ENCODE results near the gene SERF2. TPM values are rescaled to one million over a fixed set of nuclear protein-coding genes. Genes with fewer than 3 reads are reported as not detected.
A peak's percentile ranks its signal among the peaks of the same experiment; 100 is the strongest.
"Not testable (repeated sequence)": the region's sequence is repeated elsewhere in the genome, so short reads cannot be mapped to it uniquely, and the experiment has no call there.

The SERF2 gene
- total RNA-seq, result 100 to 1,000 TPM; 790 to 927 (median 897) TPM

DNA sequence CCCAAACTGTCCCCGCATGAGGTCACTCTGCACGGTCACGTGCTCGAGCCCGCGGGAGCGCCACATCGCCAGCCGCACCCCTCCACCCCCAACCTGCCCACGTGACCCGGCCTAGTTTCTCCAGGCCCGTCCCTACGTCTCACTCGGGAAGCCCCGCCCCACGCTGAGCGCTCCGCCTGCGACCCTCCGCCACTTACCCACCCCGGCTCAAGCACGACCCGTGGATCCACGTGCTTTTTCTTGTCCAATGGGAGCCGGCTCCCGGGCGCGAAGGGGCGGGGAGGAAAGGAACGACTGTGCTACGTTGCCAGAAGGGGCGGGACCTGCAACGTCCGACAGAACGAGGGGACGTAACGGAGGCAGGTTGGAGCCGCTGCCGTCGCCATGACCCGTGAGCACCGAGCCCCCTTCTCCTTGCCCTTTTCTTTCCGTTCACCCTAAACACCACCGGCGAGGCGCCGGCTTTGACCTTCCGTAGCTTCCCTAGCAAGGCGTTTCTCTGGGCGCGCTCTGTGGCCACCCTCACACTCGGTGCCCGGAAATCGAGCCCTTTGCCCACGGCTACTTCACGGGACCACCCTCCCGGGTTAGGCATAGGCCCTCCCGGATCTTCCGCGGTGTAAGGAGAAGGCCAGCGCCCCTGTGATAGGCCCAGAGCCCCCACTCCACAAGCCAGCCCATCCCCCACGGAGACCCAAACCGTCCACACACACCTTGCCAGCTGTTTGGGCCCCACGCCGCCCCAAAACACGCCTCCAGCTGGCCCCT, at the start of gene SERF2:
Gene SERF2, plus strand, starts transcription at position 328 of the 768 bp plus-strand sequence. Its CDS starts 57 bp downstream, at position 385.
- peak; percentile 99 for DNase-seq (ENCODE audit: low spot score)
- ATAC-seq (ENCODE audit: low FRiP score), result peak; percentile 98
- TF ChIP-seq, protein P1, sequence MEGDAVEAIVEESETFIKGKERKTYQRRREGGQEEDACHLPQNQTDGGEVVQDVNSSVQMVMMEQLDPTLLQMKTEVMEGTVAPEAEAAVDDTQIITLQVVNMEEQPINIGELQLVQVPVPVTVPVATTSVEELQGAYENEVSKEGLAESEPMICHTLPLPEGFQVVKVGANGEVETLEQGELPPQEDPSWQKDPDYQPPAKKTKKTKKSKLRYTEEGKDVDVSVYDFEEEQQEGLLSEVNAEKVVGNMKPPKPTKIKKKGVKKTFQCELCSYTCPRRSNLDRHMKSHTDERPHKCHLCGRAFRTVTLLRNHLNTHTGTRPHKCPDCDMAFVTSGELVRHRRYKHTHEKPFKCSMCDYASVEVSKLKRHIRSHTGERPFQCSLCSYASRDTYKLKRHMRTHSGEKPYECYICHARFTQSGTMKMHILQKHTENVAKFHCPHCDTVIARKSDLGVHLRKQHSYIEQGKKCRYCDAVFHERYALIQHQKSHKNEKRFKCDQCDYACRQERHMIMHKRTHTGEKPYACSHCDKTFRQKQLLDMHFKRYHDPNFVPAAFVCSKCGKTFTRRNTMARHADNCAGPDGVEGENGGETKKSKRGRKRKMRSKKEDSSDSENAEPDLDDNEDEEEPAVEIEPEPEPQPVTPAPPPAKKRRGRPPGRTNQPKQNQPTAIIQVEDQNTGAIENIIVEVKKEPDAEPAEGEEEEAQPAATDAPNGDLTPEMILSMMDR (IDR thresholded peaks at IDR 0.05), result no peak

DNA sequence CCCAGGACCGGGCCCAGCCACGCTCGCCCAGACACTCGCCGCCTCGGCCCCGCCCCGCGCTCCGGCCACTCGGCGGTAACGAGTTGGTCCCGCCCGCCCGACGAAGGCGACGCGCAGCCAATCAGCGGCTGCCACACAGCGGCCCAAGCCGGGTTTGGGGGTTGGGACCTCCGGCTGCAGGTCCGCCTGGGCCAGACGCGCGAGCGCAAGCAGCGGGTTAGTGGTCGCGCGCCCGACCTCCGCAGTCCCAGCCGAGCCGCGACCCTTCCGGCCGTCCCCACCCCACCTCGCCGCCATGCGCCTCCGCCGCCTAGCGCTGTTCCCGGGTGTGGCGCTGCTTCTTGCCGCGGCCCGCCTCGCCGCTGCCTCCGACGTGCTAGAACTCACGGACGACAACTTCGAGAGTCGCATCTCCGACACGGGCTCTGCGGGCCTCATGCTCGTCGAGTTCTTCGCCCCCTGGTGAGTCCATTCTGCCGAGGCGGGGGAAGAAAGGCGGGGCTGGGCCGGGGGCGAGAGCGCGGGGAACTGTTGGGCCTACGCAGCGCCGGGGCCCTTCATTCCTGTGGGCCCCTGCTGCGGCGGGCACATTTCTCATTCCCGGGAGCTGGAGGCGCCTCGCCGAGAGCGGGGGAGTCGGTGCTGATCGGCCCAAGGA, 45.7 kb upstream of the SERF2 start, which contains the start of gene PDIA3:
Gene PDIA3, plus strand, starts transcription at position 194 of the 658 bp plus-strand sequence. Its CDS starts 102 bp downstream, at position 296.
- DNase-seq (ENCODE audit: low spot score), result peak; percentile 60
- peak; percentile 98 for ATAC-seq (ENCODE audit: low FRiP score)

DNA sequence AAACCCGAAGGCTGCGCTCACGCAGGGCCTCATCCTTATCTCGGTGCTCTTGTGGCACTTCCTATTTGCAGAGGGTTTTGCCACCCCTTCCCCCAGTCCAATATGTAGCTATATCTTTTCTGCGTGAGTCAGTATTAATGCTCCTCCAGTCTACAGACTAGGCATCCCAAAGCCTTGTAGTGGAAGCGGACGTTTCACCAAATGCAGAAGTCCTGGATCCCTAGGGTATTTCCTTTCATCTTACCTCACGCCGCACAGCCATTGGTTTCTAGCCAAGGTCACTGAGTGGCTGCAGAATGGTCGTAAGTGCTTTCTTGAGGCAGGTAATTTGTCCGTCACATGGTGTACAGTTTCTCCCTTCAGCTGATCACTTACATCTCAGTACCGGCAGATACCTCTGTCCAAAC, 45.2 kb upstream of the SERF2 start:
- not testable (repeated sequence) for DNase-seq (ENCODE audit: low spot score)
- peak; percentile 35 for ATAC-seq (ENCODE audit: low FRiP score)

DNA sequence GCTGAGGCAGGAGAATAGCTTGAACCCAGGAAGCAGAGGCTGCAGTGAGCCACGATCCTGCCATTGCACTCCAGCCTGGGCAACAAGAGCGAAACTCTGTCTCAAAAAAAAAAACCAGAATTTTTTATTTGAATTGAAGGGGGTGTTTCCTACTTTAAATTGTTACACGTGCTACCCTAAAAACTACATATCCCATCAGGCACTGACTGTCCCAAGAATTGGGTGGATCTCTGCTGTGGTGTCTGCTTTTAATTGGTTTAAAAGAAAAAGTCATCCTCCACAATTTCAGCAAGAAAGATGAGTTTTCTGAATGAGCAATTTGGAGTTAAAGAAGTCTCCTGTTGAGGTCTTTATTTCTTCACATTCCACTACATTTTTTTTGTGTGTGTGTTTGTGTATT, 43.7 kb upstream of the SERF2 start:
- no peak for ATAC-seq (ENCODE audit: low FRiP score)
- TF ChIP-seq, protein P1 (IDR thresholded peaks at IDR 0.05), result no peak

DNA sequence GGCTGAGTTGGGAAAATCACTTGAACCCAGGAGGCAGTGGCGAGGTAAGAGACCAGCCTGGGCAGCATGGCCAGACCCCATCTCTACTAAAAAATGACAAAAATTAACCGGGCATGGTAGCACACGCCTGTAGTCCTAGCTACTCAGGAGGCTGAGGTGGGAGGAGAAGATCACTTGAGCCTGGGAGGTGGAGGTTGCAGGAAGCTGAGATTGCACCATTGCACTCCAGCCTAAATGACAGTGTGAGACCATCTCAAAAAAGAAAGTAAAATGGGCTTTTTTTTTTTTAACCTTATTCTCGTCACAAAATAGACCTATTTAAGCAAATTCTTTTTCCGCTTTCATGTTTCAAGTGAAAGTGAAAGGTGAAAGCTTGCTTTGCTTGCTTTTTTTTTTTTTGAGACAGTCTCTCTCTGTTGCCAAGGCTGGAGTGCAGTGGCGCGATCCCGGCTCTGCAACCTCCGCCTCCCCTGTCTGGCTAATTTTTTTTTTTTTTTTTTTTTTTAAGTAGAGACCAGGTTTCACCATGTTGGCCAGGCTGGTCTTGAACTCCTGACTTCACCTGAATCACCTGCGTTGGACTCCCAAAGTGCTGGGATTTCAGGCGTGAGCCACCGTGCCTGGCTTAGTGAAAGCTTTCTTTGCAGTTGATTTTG, 42.3 kb upstream of the SERF2 start:
- TF ChIP-seq, protein P1 (IDR thresholded peaks at IDR 0.05), result no peak
- DNase-seq (ENCODE audit: low spot score), result no peak
- no peak for ATAC-seq (ENCODE audit: low FRiP score)

More for the DNA sequence above, 43.7 kb upstream of the SERF2 start:
- no peak for DNase-seq (ENCODE audit: low spot score)

DNA sequence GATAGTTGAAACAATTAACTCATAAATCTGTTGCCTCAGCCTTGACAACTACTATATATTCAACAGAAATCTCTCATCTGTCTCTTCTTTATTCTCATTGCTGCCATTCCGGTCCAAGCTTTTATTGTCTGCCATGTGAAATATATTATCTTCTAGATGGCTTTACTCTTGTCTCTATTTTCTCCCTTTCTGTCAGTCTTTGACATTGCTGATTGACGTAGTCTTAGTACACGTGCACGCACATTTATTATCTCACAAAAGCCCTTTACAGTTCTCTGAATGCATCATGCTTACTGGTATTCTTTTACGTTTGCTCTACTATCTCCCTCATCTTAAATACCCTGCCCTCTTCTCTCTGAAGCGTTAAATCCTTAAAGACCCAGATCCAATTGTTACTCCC, 40.2 kb upstream of the SERF2 start:
- TF ChIP-seq, protein P1 (IDR thresholded peaks at IDR 0.05), result no peak
- no peak for ATAC-seq (ENCODE audit: low FRiP score)
- DNase-seq (ENCODE audit: low spot score), result no peak

DNA sequence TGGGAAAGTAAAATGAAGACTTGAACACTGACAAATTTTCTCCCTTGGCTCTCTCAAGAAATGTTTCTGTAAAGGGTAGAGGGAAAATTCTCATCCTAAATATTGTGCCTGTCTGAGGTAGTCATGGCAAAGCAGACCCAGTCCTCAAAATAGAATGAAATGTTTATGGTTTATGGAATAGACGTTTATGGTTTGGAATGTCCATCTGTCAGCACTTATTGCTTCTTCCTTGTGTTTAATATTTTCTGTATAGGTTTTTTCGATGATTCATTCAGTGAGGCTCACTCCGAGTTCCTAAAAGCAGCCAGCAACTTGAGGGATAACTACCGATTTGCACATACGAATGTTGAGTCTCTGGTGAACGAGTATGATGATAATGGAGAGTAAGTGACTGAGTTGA, 29.3 kb upstream of the SERF2 start:
- ATAC-seq (ENCODE audit: low FRiP score) (no peak), DNase-seq (ENCODE audit: low spot score) (no peak)
- TF ChIP-seq, protein P1 (IDR thresholded peaks at IDR 0.05), result no peak
